Sciatic nerve (tissue), 2 donors: ENCODE data around the gene PRDM16. TPM values are rescaled to one million over a fixed set of nuclear protein-coding genes. Genes with fewer than 3 reads are reported as not detected.
A peak's percentile ranks its signal among the peaks of the same experiment; 100 is the strongest.

Experiments used
- ATAC-seq: fragments of 200-7000 bp; cut with Tn5 transposase; one replicate; pipeline ENCODE4 v1.9.1; 2020; ENCODE audit warnings: mild to moderate bottlenecking, moderate library complexity
- DNase-seq: peaks from one replicate; pipeline ENCODE4 v3.0.0-alpha.2; 2020; ENCODE audit warnings: low spot score
- intact Hi-C: fragments of 100-400 bp; cut with DNase I; formaldehyde crosslinking; loops from one replicate; pipeline ENCODE4 v1.14.2; 2022
- total RNA-seq: library from RNA; stranded (reverse); fragmentation: NEBNext Ultra II Directional; extraction: Animal tissue kit (Norgen Biotek cat#: 25700); gene quantifications from one replicate; pipeline ENCODE4 v1.2.1, GENCODE V29; 2021
- donor health status: DM: no; HTN: no; CAD: no.
- donor health status: DM: no; HTN: no; CAD: no.

The PRDM16 gene
- total RNA-seq, 1 donor from 2014 or later = 31.3 TPM

DNA sequence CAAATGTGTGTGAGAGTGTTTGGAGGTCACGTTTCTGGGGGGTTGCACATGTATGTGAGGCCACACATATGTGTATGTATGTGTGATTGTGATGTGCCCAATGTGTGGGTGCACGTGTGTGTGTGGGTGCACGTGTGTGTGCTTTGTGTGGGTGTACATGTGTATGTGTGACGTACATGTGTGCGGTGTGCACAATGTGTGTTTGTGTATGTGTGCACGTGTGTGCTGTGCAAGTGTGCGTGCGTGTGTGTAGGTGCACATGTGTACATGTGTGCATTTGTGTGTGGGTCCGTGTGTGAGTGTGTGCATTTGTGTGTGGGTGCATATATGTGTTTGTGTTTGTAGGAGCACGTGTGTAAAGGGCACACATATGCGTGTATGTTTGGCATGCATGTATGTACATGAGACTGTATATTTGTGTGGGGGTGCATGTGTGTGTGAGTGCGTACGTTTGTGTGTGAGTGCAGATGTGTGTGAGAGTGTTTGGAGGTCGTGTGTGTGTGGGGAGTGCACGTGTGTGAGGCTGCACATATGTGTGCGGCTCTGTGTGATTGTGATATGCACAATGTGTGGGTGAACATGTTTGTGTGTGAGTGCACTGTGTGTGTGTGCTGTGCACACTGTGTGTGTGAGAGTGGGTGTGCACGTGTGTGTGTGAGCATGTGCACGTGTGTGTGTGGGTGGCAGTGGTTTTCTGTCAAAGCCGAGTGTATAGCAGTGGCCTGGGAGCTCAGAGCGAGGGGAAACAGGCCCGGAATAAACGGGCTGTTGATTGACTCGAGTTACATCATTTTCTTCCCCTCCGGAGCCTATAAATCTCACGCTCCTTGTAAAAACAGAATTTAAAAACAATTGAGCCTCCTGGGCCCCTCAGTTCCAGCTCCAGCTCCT is 252.8 kb downstream of the PRDM16 start:
- intact Hi-C loops = no loop called here
- ATAC-seq (no peak), DNase-seq (no peak)

- intact Hi-C loops = no loop called here
- DNase-seq (no peak), ATAC-seq (no peak)
Observed at GRCh38 chr1:3322450-3323020, 253.5 kb downstream of the PRDM16 start.

DNA sequence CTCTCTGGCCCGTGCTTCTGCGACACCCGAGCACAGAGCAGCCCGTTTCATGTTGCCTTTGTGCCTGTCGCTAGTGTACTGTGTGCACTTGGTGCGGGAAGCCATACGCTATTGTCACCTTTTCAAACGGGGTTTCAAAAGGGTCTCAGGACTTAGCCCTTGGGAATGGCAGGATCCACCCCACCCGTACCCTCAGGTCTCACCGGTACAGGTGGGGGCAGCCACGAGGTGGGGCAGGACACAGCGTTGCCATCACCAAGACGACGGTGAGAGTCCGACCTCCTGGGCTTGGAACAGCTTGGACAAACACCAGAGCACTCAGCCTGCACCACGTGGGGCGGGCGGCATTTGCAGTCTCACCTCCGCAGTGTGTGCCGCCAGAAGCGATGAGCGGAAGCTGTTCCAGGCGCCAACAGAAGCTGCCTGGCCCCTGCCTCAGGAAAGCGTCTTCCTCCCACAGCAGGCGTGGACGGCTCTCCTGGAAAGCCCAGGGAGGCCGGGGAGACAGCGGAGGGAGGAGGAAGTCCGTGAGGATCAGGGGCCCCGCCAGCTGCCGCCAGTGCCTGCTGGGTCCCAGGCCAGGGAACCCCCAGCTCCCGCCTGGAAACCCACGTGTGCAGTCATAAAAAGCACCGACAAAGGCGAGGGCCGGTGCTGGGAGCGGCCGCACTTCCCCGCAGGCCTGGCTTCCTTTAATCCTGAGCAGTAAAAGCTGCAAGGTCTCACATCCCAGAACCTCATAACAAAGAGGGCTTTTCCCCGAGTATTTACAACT is 254.2 kb downstream of the PRDM16 start:
- intact Hi-C loops = no loop called here
- ATAC-seq = peak; percentile 16
- no peak for DNase-seq

DNA sequence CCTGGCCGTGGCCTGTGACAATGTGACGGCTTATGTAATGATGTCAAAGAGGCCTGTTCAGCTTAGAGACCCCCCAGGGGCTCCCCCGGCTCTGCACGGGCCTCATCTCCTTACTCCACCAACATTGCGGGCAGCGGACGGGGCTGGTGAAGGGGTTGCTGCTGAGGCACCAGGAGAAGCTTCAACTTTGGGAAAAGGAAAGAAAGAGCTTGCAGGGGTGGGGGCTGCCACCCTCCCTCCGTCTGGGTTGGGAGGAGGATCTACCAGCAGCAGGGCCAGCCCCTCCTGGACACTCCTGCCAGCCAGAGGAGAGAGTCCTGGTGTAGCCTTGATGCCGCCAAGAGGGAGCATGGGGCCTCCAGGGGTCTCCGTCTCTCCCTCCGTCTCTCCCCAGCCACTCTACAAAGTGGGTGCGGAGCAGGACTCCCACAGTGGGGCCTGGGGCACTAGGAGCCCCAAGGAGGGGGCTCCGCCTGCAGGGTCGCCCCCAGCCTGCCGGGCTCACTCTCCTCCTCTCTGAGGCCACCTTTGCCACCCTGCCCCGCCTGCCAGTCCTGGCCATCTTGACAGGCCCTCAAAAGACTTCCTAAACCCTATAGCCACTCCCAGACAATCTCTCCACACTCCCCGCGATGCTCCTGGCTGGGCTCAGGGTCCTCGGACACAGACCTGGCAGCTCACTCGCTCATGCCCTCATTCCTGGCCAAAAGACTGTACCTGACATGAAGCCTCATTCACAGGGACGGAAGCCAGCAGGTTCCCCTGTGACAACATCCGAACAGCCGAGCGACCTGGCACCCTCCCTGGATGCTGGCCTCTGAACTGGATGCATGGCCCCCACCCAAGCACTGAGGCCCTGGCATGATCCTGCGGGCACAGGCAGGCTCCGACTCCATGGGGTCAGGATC is 255.0 kb downstream of the PRDM16 start:
- intact Hi-C loops = no loop called here
- ATAC-seq (no peak), DNase-seq (no peak)

DNA sequence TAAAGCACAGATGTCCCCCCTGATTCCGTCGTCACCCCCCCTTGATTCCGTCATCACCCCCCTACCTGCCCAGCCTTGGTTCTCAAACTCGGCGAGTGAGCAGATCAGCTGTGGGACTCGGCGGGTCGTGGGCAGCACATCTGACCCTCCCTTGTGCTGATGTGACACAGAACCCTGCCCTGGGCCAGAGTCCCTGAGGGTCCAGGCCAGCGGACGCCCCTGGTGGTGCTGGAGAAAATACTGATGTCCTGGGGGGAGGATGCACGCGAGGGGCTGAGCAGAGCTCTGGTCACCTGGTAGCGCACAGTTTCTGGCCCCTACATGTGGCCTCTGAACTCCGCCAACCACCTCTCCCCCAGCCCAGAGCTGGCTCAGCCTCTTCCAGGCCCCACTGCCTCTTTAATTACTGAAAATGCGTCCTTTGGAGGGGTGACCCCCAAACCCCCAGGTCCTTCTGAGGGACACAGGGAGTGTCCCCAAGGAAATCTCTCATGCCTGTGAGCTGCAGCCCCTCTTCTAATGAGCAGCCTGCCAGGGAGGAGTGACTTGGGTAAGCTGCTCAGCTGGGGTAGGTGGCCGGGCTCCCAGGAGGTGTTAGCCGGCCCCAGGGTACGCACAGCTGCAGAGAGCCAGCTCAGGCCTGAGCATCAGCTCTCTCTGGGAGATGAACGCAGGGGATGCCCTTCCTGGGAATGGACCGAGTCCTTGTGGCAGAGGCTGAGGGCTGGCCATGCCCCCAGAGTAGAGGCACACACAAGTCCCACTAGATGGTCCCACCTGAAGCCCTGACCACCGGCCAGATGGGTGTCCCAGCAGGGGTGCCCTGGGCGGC is 255.9 kb downstream of the PRDM16 start:
- ATAC-seq (no peak), DNase-seq (no peak)
- intact Hi-C loops = no loop called here

DNA sequence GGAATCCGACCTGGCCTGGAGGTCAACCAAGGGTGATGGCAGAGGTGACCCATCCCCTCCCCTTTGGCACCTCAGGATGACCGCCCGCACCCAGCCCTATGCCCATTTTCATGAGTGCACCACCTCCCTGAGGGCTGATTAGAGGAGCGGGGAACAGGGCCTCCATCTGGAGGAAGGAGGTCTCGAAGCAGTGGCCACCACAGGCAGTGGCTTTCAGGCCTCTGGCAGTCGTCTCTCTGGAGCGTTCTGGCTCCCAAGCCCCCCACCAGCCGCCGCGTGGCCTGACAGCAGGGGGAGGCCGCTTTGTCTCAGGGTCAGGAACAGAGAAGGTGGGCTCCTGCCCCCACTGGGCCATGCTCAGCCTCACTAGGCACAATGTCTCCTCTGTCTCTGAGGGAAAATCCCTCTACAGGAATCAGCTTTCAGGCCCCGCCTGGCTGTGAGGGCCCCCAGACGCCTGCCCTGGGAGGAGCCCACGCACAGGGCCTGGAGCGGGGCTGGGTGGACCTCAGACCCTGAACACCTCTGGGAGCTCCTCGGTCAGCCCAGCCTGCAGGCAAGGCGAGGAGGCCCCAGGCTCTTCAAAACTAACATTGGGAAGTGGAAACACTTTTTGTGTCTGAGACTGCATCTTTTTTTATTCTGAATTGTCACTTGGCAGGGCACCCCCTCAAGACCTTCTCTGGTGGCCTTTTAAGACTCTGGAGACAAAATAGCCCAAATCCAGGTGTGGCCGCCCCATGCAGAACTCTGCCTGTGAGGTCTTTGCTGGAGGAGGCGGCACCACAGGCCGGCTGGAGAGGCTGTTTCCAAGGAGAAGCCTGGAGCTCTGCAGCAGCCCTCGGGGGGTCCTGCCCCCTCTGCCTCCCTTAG is 257.7 kb downstream of the PRDM16 start:
- ATAC-seq = no peak
- DNase-seq = no peak
- intact Hi-C loops = no loop called here

- intact Hi-C loops = no loop called here
- no peak for DNase-seq
- no peak for ATAC-seq
Observed at GRCh38 chr1:3327389-3327702, 258.3 kb downstream of the PRDM16 start.

- DNase-seq (no peak), ATAC-seq (no peak)
- intact Hi-C loops = no loop called here
Observed at GRCh38 chr1:3327936-3328590, 259.1 kb downstream of the PRDM16 start.

- intact Hi-C loops = no loop called here
- ATAC-seq = no peak
- DNase-seq = no peak
Observed at GRCh38 chr1:3329640-3330281, 260.8 kb downstream of the PRDM16 start.

DNA sequence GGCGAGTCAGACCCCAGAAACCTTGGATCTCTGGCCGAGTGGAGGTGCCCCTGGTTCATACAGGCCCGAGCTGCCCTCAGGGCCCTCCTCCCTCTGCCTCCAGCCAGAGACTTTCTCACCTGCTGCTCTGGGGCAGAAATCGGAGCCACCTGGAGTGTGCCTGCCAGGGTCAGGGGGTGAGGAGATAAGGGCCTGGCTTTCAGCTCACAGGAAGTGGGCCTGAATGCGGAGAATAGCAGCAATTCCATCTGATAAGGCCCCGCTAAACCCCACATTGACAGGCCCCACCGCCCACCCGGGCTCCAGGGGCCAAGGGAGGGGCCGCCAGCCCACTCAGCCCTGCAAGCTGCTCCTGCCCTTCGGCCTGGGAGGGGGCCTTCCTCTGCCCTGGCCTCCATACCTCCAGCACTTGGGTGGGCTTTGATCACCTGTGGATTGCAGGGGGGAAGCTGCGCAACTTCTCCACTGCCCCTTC is 261.8 kb downstream of the PRDM16 start:
- intact Hi-C loops = no loop called here
- DNase-seq = no peak
- ATAC-seq = no peak

- intact Hi-C loops = no loop called here
- DNase-seq (no peak), ATAC-seq (no peak)
Observed at GRCh38 chr1:3331564-3331963, 262.6 kb downstream of the PRDM16 start.

DNA sequence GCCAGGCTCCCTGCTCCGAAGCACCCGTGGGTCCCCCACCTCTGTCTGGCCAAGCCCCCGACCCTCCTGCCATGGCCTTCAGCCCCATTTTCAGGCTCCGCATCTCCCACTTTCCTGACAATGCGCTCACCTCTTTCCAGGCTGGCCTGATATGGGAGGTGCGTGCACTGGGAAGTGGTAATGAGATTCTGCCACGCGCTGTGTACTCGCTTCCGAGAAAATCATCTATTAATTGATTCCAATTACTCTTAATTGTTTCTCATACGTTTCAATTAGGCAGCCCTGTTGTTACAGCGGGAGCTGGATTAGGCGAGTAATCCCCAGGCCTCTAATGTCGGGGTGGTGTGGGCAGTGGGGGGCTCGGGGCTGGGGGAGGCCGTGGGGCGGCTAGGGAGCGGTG is 263.0 kb downstream of the PRDM16 start:
- no peak for DNase-seq
- ATAC-seq = no peak
- intact Hi-C loops = no loop called here

GRCh38 chr1:3332662-3333061 is 263.7 kb downstream of the PRDM16 start:
- intact Hi-C loops = no loop called here
- DNase-seq = no peak
- no peak for ATAC-seq

DNA sequence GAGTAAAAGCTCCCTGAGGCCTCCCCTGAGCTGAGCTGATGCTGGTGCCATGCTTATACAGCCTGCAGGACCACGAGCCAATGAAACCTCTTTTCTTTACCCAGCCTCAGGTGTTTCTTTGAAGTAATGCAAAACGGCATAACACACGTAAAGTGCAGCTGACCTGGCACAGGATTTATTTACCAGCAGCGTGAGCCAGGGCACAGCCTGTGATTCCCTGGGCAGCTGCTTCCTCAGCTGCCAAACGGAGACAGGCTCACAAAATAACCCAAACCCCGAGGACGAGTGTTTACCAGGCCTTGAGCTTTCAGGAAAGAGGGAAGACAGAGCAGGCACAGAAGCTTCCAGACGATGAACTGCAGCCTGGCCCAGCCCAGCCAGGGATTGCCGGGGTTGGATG is 264.9 kb downstream of the PRDM16 start:
- DNase-seq (no peak), ATAC-seq (no peak)
- intact Hi-C loops = no loop called here

GRCh38 chr1:3334366-3334765 is 265.4 kb downstream of the PRDM16 start:
- ATAC-seq = no peak
- no peak for DNase-seq
- intact Hi-C loops = no loop called here
